ENCODE results near the gene PGM1. TPM values are rescaled to one million over a fixed set of nuclear protein-coding genes. Genes with fewer than 3 reads are reported as not detected.

Gene PGM1
- total and polyA plus RNA-seq, 2 of the 13 experiments (the other 11 are each of a cell fraction or from before 2014, with no cell fraction given): 51.6 to 105 TPM

- TF ChIP-seq NAIF1 (CRISPR knock-in tag; IDR thresholded peaks at IDR 0.05; ENCODE audit: borderline replicate concordance) (no peak), SKI (IDR thresholded peaks at IDR 0.05; ENCODE audit: partially characterized antibody) (no peak), ZFP37 (CRISPR knock-in tag; IDR thresholded peaks at IDR 0.05; ENCODE audit: borderline replicate concordance) (no peak), POLR2AphosphoS2 (IDR thresholded peaks at IDR 0.05; ENCODE audit: low read depth, low read length) (no peak), ZNF83 (CRISPR knock-in tag; IDR thresholded peaks at IDR 0.05; ENCODE audit: borderline replicate concordance) (no peak), ZNF282 (IDR thresholded peaks at IDR 0.05; ENCODE audit: partially characterized antibody) (no peak), ZBTB4 (CRISPR knock-in tag; IDR thresholded peaks at IDR 0.05; ENCODE audit: borderline replicate concordance) (no peak), ATF6 (CRISPR knock-in tag; conservative IDR thresholded peaks at IDR 0.05) (no peak), HOXA3 (CRISPR knock-in tag; IDR thresholded peaks at IDR 0.05) (peak; percentile 50; the same call in 1 of the 2 replicates), ATF4 (CRISPR knock-in tag; IDR thresholded peaks at IDR 0.05) (peak in 1 of 2 experiments; percentile 62; a peak in 1 of 4 replicates), ZFP82 (CRISPR knock-in tag; IDR thresholded peaks at IDR 0.05; ENCODE audit: borderline replicate concordance) (no peak), GMEB2 (CRISPR knock-in tag; IDR thresholded peaks at IDR 0.05; ENCODE audit: low read depth) (no peak), ZBTB8A (CRISPR knock-in tag; IDR thresholded peaks at IDR 0.05; ENCODE audit: borderline replicate concordance, low read depth) (no peak), U2AF2 (IDR thresholded peaks at IDR 0.05; ENCODE audit: low read depth, low read length) (no peak), REST (IDR thresholded peaks at IDR 0.05; ENCODE audit: borderline replicate concordance in 1 of 2, low read depth in 1 of 2, low read length in 2 of 2) (0 out of 4 replicates have a peak, but pooled peaks of 1 of the 2 experiments have one; percentile 17), RXRA (CRISPR knock-in tag; IDR thresholded peaks at IDR 0.05) (no peak)
Measured at GRCh38 chr1:63640633-63641567, 47.7 kb downstream of the PGM1 start (continued).

Measured in HepG2 (cell line).